ENCODE data around the gene LGALSL.

Gene LGALSL

GRCh38 chr2:64470071-64470470 is 16.1 kb downstream of the LGALSL start:
- no peak overlapping the region for H3K4me2 ChIP-seq (ENCODE audit: low read depth, low read length, poor library complexity, severe bottlenecking)
- H3K27ac ChIP-seq (ENCODE audit: low read depth, low read length), result no peak overlapping the region
- no peaks in the 10 kb centered on the region for H4K20me1 ChIP-seq (ENCODE audit: low read depth, low read length)
- no peak overlapping the region for H2AFZ ChIP-seq (ENCODE audit: low read depth, low read length, severe bottlenecking)
- no peak overlapping the region for H3K4me3 ChIP-seq (ENCODE audit: insufficient read depth, low read length, poor library complexity, severe bottlenecking)
- H3K79me2 ChIP-seq (ENCODE audit: insufficient read depth, low read length), result no peaks in the 10 kb centered on the region
- no peak for TF ChIP-seq CTCF (IDR thresholded peaks at IDR 0.05; ENCODE audit: insufficient read depth, low read length, poor library complexity, severe bottlenecking)
- TF ChIP-seq EZH2phosphoT487 (conservative IDR thresholded peaks at IDR 0.05; ENCODE audit: low read length), result no peak
- no peaks in the 10 kb centered on the region for H3K36me3 ChIP-seq (ENCODE audit: low read length)
- no peaks in the 10 kb centered on the region for H3K9me2 ChIP-seq (replicated peaks; ENCODE audit: insufficient read depth, low read length)
- no peak overlapping the region for H3K9ac ChIP-seq (ENCODE audit: low read length)
- no peaks in the 10 kb centered on the region for H3K9me3 ChIP-seq (ENCODE audit: insufficient read depth, low read length)
- no peaks in the 10 kb centered on the region for H3K27me3 ChIP-seq (ENCODE audit: low read length)
- no peaks in the 10 kb centered on the region for H3F3A ChIP-seq (ENCODE audit: insufficient read depth)

- TF ChIP-seq CTCF (IDR thresholded peaks at IDR 0.05; ENCODE audit: insufficient read depth, low read length, poor library complexity, severe bottlenecking), result no peak
- no peak for TF ChIP-seq EZH2phosphoT487 (conservative IDR thresholded peaks at IDR 0.05; ENCODE audit: low read length)
- Histone ChIP-seq H3K9me3 (ENCODE audit: insufficient read depth, low read length) (no peaks in the 10 kb centered on the region), H3K27ac (ENCODE audit: low read depth, low read length) (no peak overlapping the region), H3K79me2 (ENCODE audit: insufficient read depth, low read length) (no peaks in the 10 kb centered on the region), H3K9ac (ENCODE audit: low read length) (no peak overlapping the region), H2AFZ (ENCODE audit: low read depth, low read length, severe bottlenecking) (no peak overlapping the region), H3K9me2 (replicated peaks; ENCODE audit: insufficient read depth, low read length) (no peaks in the 10 kb centered on the region), H3K4me3 (ENCODE audit: insufficient read depth, low read length, poor library complexity, severe bottlenecking) (no peak overlapping the region), H3F3A (ENCODE audit: insufficient read depth) (no peaks in the 10 kb centered on the region), H3K27me3 (ENCODE audit: low read length) (no peaks in the 10 kb centered on the region), H3K4me2 (ENCODE audit: low read depth, low read length, poor library complexity, severe bottlenecking) (no peak overlapping the region), H4K20me1 (ENCODE audit: low read depth, low read length) (no peaks in the 10 kb centered on the region), H3K36me3 (ENCODE audit: low read length) (no peaks in the 10 kb centered on the region)
These were observed 16.9 kb downstream of the LGALSL start for GRCh38 chr2:64470766-64471295.

- Histone ChIP-seq H3K79me2 (ENCODE audit: insufficient read depth, low read length) (no peaks in the 10 kb centered on the region), H3K9me2 (replicated peaks; ENCODE audit: insufficient read depth, low read length) (no peaks in the 10 kb centered on the region), H3K27me3 (ENCODE audit: low read length) (no peaks in the 10 kb centered on the region), H3K36me3 (ENCODE audit: low read length) (no peaks in the 10 kb centered on the region), H3K9ac (ENCODE audit: low read length) (no peak overlapping the region), H3K27ac (ENCODE audit: low read depth, low read length) (no peak overlapping the region), H4K20me1 (ENCODE audit: low read depth, low read length) (no peaks in the 10 kb centered on the region), H3F3A (ENCODE audit: insufficient read depth) (no peaks in the 10 kb centered on the region), H3K4me2 (ENCODE audit: low read depth, low read length, poor library complexity, severe bottlenecking) (no peak overlapping the region), H3K4me3 (ENCODE audit: insufficient read depth, low read length, poor library complexity, severe bottlenecking) (no peak overlapping the region), H2AFZ (ENCODE audit: low read depth, low read length, severe bottlenecking) (no peak overlapping the region), H3K9me3 (ENCODE audit: insufficient read depth, low read length) (no peaks in the 10 kb centered on the region)
- TF ChIP-seq CTCF (IDR thresholded peaks at IDR 0.05; ENCODE audit: insufficient read depth, low read length, poor library complexity, severe bottlenecking) (no peak), EZH2phosphoT487 (conservative IDR thresholded peaks at IDR 0.05; ENCODE audit: low read length) (no peak)
These were observed 17.6 kb downstream of the LGALSL start for GRCh38 chr2:64471600-64471999.
